ENCODE results near the gene PIGS. TPM values are rescaled to one million over a fixed set of nuclear protein-coding genes. Genes with fewer than 3 reads are reported as not detected.

PIGS gene
- total and polyA plus RNA-seq, 2 of the 13 experiments (the other 11 are each of a cell fraction or from before 2014, with no cell fraction given) = 31.7 to 42.6 TPM

- TF ChIP-seq ZNF609 (CRISPR knock-in tag; IDR thresholded peaks at IDR 0.05; ENCODE audit: borderline replicate concordance) (no peak), ZNF121 (CRISPR knock-in tag; IDR thresholded peaks at IDR 0.05) (no peak), ZC3H13 (CRISPR knock-in tag; IDR thresholded peaks at IDR 0.05) (no peak), ZNF136 (CRISPR knock-in tag; IDR thresholded peaks at IDR 0.05; ENCODE audit: low read depth) (no peak), ZNF414 (CRISPR knock-in tag; IDR thresholded peaks at IDR 0.05) (0 out of 2 replicates have a peak, but pooled peaks have one; percentile 56), MBD4 (IDR thresholded peaks at IDR 0.05; ENCODE audit: borderline replicate concordance, low read length) (no peak), ZNF468 (CRISPR knock-in tag; IDR thresholded peaks at IDR 0.05) (no peak), EHMT2 (IDR thresholded peaks at IDR 0.05; ENCODE audit: borderline replicate concordance, low read depth, low read length) (no peak), HNRNPH1 (optimal IDR thresholded peaks at IDR 0.05; ENCODE audit: low read depth, low read length) (no peak), MXI1 (IDR thresholded peaks at IDR 0.05; ENCODE audit: borderline replicate concordance, low read depth, low read length) (peak; percentile 74; the same call in 1 of the 3 replicates), SIX1 (CRISPR knock-in tag; IDR thresholded peaks at IDR 0.05; ENCODE audit: borderline replicate concordance) (no peak), KMT2B (CRISPR knock-in tag; IDR thresholded peaks at IDR 0.05) (no peak), PLSCR1 (CRISPR knock-in tag; IDR thresholded peaks at IDR 0.05; ENCODE audit: borderline replicate concordance) (no peak), NFRKB (IDR thresholded peaks at IDR 0.05) (no peak), DDIT3 (CRISPR knock-in tag; IDR thresholded peaks at IDR 0.05) (no peak), ZNF343 (CRISPR knock-in tag; IDR thresholded peaks at IDR 0.05) (0 out of 2 replicates have a peak, but pooled peaks have one; percentile 6), NR2C2 (CRISPR knock-in tag; IDR thresholded peaks at IDR 0.05; ENCODE audit: borderline replicate concordance) (no peak; the same call in 1 of the 2 replicates), ZNF556 (CRISPR knock-in tag; IDR thresholded peaks at IDR 0.05; ENCODE audit: borderline replicate concordance) (no peak), GATAD2A (CRISPR knock-in tag; IDR thresholded peaks at IDR 0.05) (no peak)
- TF ChIP-seq, protein P1, sequence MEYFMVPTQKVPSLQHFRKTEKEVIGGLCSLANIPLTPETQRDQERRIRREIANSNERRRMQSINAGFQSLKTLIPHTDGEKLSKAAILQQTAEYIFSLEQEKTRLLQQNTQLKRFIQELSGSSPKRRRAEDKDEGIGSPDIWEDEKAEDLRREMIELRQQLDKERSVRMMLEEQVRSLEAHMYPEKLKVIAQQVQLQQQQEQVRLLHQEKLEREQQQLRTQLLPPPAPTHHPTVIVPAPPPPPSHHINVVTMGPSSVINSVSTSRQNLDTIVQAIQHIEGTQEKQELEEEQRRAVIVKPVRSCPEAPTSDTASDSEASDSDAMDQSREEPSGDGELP (IDR thresholded peaks at IDR 0.05; ENCODE audit: borderline replicate concordance, low read depth) = no peak
- TF ChIP-seq, protein P2, sequence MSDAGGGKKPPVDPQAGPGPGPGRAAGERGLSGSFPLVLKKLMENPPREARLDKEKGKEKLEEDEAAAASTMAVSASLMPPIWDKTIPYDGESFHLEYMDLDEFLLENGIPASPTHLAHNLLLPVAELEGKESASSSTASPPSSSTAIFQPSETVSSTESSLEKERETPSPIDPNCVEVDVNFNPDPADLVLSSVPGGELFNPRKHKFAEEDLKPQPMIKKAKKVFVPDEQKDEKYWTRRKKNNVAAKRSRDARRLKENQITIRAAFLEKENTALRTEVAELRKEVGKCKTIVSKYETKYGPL (CRISPR knock-in tag; IDR thresholded peaks at IDR 0.05) = no peak
These were observed 486 bp downstream of the PIGS start (continued) for GRCh38 chr17:28570716-28571360.
